ENCODE measurements around the gene PPT1. TPM values are rescaled to one million over a fixed set of nuclear protein-coding genes. Genes with fewer than 3 reads are reported as not detected.

PPT1 gene
- total RNA-seq, 1 experiment from 2014 or later, result 67.5 TPM

Other genes with a start within 250 kb of the PPT1 start
- 28.4 and 41.5 TPM in 2 replicates for gene TRIT1, start 213.7 kb downstream of the PPT1 start, total RNA-seq (2014; rRNA removed; shearing (Covaris generic); ENCODE audit: low replicate concordance)
- gene MYCL, start 195.3 kb downstream of the PPT1 start, total RNA-seq (2014; rRNA removed; shearing (Covaris generic); ENCODE audit: low replicate concordance), result 0.07 and 0.25 TPM in 2 replicates
- 4.8 and 5.8 TPM in 2 replicates for gene MFSD2A, start 142.1 kb downstream of the PPT1 start, total RNA-seq (2014; rRNA removed; shearing (Covaris generic); ENCODE audit: low replicate concordance)
- 164 and 175 TPM in 2 replicates for gene CAP1, start 56.5 kb downstream of the PPT1 start, total RNA-seq (2014; rRNA removed; shearing (Covaris generic); ENCODE audit: low replicate concordance)
- 3.6 and 4.0 TPM in 2 replicates for gene RLF, start 64.1 kb upstream of the PPT1 start, total RNA-seq (2014; rRNA removed; shearing (Covaris generic); ENCODE audit: low replicate concordance)
- not detected in 2 replicates for gene TMCO2, start 150.7 kb upstream of the PPT1 start, total RNA-seq (2014; rRNA removed; shearing (Covaris generic); ENCODE audit: low replicate concordance)
- gene ZMPSTE24, start 161.0 kb upstream of the PPT1 start, total RNA-seq (2014; rRNA removed; shearing (Covaris generic); ENCODE audit: low replicate concordance), result 36.7 and 52.8 TPM in 2 replicates
- 2.0 TPM in 1 of 2 replicates, not detected in the other for gene COL9A2, start 220.0 kb upstream of the PPT1 start, total RNA-seq (2014; rRNA removed; shearing (Covaris generic); ENCODE audit: low replicate concordance)

Measured in MG63 (cell line).